ENCODE data around the gene PEAK3. TPM values are rescaled to one million over a fixed set of nuclear protein-coding genes. Genes with fewer than 3 reads are reported as not detected.
A peak's percentile ranks its signal among the peaks of the same experiment; 100 is the strongest.

The PEAK3 gene
- total and polyA plus RNA-seq, 5 donors = 0.84 to 3.1 (median 1.5) TPM

GRCh38 chr19:2254064-2254872 lies 27.7 kb downstream of the PEAK3 start:
- H3K9me3 ChIP-seq (ENCODE audit: control insufficient read depth, low read length) = no peaks in the 10 kb centered on the region
- H3K27ac ChIP-seq (ENCODE audit: low read length) = no peak overlapping the region
- 65% methylated on average over 20 of the region's 20 CpGs for WGBS
- peaks cover 5% of the 10 kb centered on the region for H3K4me1 ChIP-seq (ENCODE audit: control insufficient read depth, insufficient read depth, low read length)
- intact Hi-C loops (cut with DNase I) = no loop called here
- H3K27me3 ChIP-seq (ENCODE audit: control insufficient read depth, insufficient read depth) = no peaks in the 10 kb centered on the region
- no peak overlapping the region for H3K4me3 ChIP-seq (ENCODE audit: low read length)
- ATAC-seq = peak in 1 of 2 donors; percentile 6
- peak; percentile 28 to 69 (median 60) for DNase-seq

GRCh38 chr19:2253106-2254063 lies 28.6 kb downstream of the PEAK3 start:
- WGBS = 5% methylated on average over 77 of the region's 77 CpGs
- intact Hi-C loops (cut with DNase I) = no loop called here
- H3K27me3 ChIP-seq (ENCODE audit: control insufficient read depth, insufficient read depth) = no peaks in the 10 kb centered on the region

GRCh38 chr19:2252797-2253105 lies 29.2 kb downstream of the PEAK3 start:
- H3K4me1 ChIP-seq (ENCODE audit: control insufficient read depth, insufficient read depth, low read length) = peaks cover 5% of the 10 kb centered on the region
- H3K27ac ChIP-seq (ENCODE audit: low read length) = no peak overlapping the region
- intact Hi-C loops (cut with DNase I) = no loop called here
- ATAC-seq (no peak), DNase-seq (peak; percentile 17 to 61 (median 46))
- no peaks in the 10 kb centered on the region for H3K27me3 ChIP-seq (ENCODE audit: control insufficient read depth, insufficient read depth)
- 9% methylated on average over 18 of the region's 18 CpGs for WGBS
- H3K4me3 ChIP-seq (ENCODE audit: low read length) = no peak overlapping the region
- no peaks in the 10 kb centered on the region for H3K9me3 ChIP-seq (ENCODE audit: control insufficient read depth, low read length)

More at GRCh38 chr19:2253106-2254063, 28.6 kb downstream of the PEAK3 start:
- peak in 2 of 3 donors; percentile 14 to 45 for DNase-seq
- Histone ChIP-seq H3K4me3 (ENCODE audit: low read length) (no peak overlapping the region), H3K4me1 (ENCODE audit: control insufficient read depth, insufficient read depth, low read length) (peaks cover 5% of the 10 kb centered on the region), H3K27ac (ENCODE audit: low read length) (no peak overlapping the region), H3K9me3 (ENCODE audit: control insufficient read depth, low read length) (no peaks in the 10 kb centered on the region)
- no peak for ATAC-seq

- 11% methylated on average over 74 of the region's 74 CpGs for whole genome bisulfite sequencing
- no peaks in the 10 kb centered on the region for H3K27me3 ChIP-seq (ENCODE audit: control insufficient read depth, insufficient read depth)
- ATAC-seq (no peak), DNase-seq (peak in 1 of 3 donors; percentile 56)
- H3K4me1 ChIP-seq (ENCODE audit: control insufficient read depth, insufficient read depth, low read length) = peaks cover 5% of the 10 kb centered on the region
- no peak overlapping the region for H3K4me3 ChIP-seq (ENCODE audit: low read length)
- H3K9me3 ChIP-seq (ENCODE audit: control insufficient read depth, low read length) = no peaks in the 10 kb centered on the region
- H3K27ac ChIP-seq (ENCODE audit: low read length) = no peak overlapping the region
- intact Hi-C loops (cut with DNase I) = no loop called here
Measured at GRCh38 chr19:2252055-2252796, 29.7 kb downstream of the PEAK3 start.

GRCh38 chr19:2251106-2252054 lies 30.6 kb downstream of the PEAK3 start:
- Histone ChIP-seq H3K27me3 (ENCODE audit: control insufficient read depth, insufficient read depth) (no peaks in the 10 kb centered on the region), H3K4me1 (ENCODE audit: control insufficient read depth, insufficient read depth, low read length) (peaks cover 5% of the 10 kb centered on the region), H3K27ac (ENCODE audit: low read length) (no peak overlapping the region), H3K9me3 (ENCODE audit: control insufficient read depth, low read length) (no peaks in the 10 kb centered on the region), H3K4me3 (ENCODE audit: low read length) (no peak overlapping the region)
- intact Hi-C loops (cut with DNase I) = no loop called here
- 11% methylated on average over 125 of the region's 125 CpGs for WGBS
- peak in 1 of 3 donors; percentile 59 for DNase-seq
- no peak for ATAC-seq

- no peak overlapping the region for H3K27ac ChIP-seq (ENCODE audit: low read length)
- no peaks in the 10 kb centered on the region for H3K27me3 ChIP-seq (ENCODE audit: control insufficient read depth, insufficient read depth)
- no peaks in the 10 kb centered on the region for H3K9me3 ChIP-seq (ENCODE audit: control insufficient read depth, low read length)
- ATAC-seq (no peak), DNase-seq (no peak)
- no peak overlapping the region for H3K4me3 ChIP-seq (ENCODE audit: low read length)
- intact Hi-C loops (cut with DNase I) = no loop called here
- WGBS = 10% methylated on average over 40 of the region's 40 CpGs
- peaks cover 5% of the 10 kb centered on the region for H3K4me1 ChIP-seq (ENCODE audit: control insufficient read depth, insufficient read depth, low read length)
Measured at GRCh38 chr19:2250766-2251105, 31.2 kb downstream of the PEAK3 start.

GRCh38 chr19:2249880-2250765 lies 31.9 kb downstream of the PEAK3 start:
- H3K27me3 ChIP-seq (ENCODE audit: control insufficient read depth, insufficient read depth) = no peaks in the 10 kb centered on the region
- WGBS = 25% methylated on average over 43 of the region's 43 CpGs
- DNase-seq (peak in 1 of 3 donors; percentile 48), ATAC-seq (no peak)
- H3K4me1 ChIP-seq (ENCODE audit: control insufficient read depth, insufficient read depth, low read length) = peaks cover 5% of the 10 kb centered on the region
- H3K9me3 ChIP-seq (ENCODE audit: control insufficient read depth, low read length) = no peaks in the 10 kb centered on the region
- intact Hi-C loops (cut with DNase I) = no loop called here
- H3K4me3 ChIP-seq (ENCODE audit: low read length) = no peak overlapping the region
- no peak overlapping the region for H3K27ac ChIP-seq (ENCODE audit: low read length)

GRCh38 chr19:2249010-2249866 lies 32.7 kb downstream of the PEAK3 start, which contains the start of gene AMH:
TSS of gene AMH (plus strand) at chr19:2249323. CDS start at chr19:2249333, 10 bp downstream.
- peak in 2 of 3 donors; percentile 58 to 64 for DNase-seq
- Histone ChIP-seq H3K4me1 (ENCODE audit: control insufficient read depth, insufficient read depth, low read length) (peaks cover 5% of the 10 kb centered on the region), H3K4me3 (ENCODE audit: low read length) (no peak within 1 kb of the TSS), H3K27me3 (ENCODE audit: control insufficient read depth, insufficient read depth) (no peaks in the 10 kb centered on the region), H3K27ac (ENCODE audit: low read length) (no peak within 1 kb of the TSS), H3K9me3 (ENCODE audit: control insufficient read depth, low read length) (no peaks in the 10 kb centered on the region)
- peak; percentile 1 to 5 for ATAC-seq
- WGBS = 71% methylated on average over 27 of the region's 27 CpGs
- intact Hi-C loops (cut with DNase I) = no loop called here

All from right cardiac atrium (tissue), 5 donors.